Endothelial cell of umbilical vein (primary cell): ENCODE measurements around the gene SZT2. TPM values are rescaled to one million over a fixed set of nuclear protein-coding genes. Genes with fewer than 3 reads are reported as not detected.

Experiments used
- BruUV-seq: library from RNA; stranded (reverse); fragments of 400-500 nt; replicated peaks from 2 replicates; lab custom pipeline; 2021; lab: Mats Ljungman, UMichigan
- CTCF ChIA-PET: fragments of 300-600, 350-600 bp; sonication (Branson Sonifier 250); formaldehyde crosslinking; loops from one replicate; lab custom pipeline; 2021; ENCODE audit warnings: antibody characterized with exemption, inconsistent platforms; lab: Charles Lee
- POLR2A ChIA-PET: fragments of 300-600, 350-600 bp; sonication (Branson Sonifier 250); formaldehyde crosslinking; loops from one replicate; lab custom pipeline; 2021; ENCODE audit warnings: antibody characterized with exemption, inconsistent platforms; lab: Charles Lee
- DNase-seq: peaks from one replicate; pipeline ENCODE4 v3.0.0-alpha.2; 2011; ENCODE audit warnings: low read depth, low spot score
- FAIRE-seq: peaks from 2 replicates; lab custom pipeline; 2011; peaks lifted over from hg19 to GRCh38; lab: Jason Lieb, UNC
- H2AFZ ChIP-seq: 2 replicates; pipeline ENCODE4 v1.6.0; 2012; ENCODE audit warnings: low read depth, low read length, control low read depth, inconsistent platforms
- H3K27ac ChIP-seq: 2 replicates; pipeline ENCODE4 v1.5.1; 2011; ENCODE audit warnings: low read depth, mild to moderate bottlenecking, control low read depth, low read length, moderate library complexity; ENCODE audit not compliant: insufficient read depth
- H3K27me3 ChIP-seq, 2 experiments: 2 replicates each; pipeline versions ENCODE4 v1.6.0 to v1.6.1; 2011; ENCODE audit warnings: low read length in 2 of 2, mixed read lengths in 1 of 2; ENCODE audit not compliant: control insufficient read depth in 2 of 2, insufficient read depth in 2 of 2
- H3K36me3 ChIP-seq, 2 experiments: 2 replicates in 1 of 2; 3 replicates in 1 of 2; pipeline ENCODE4 v1.5.1; 2011; ENCODE audit warnings: low read length in 2 of 2, mild to moderate bottlenecking in 1 of 2, moderate library complexity in 1 of 2; ENCODE audit not compliant: control insufficient read depth in 2 of 2, insufficient read depth in 2 of 2; ENCODE audit errors: extremely low read depth in 1 of 2
- H3K4me1 ChIP-seq: 3 replicates; pipeline ENCODE4 v1.5.1; 2011; ENCODE audit warnings: mild to moderate bottlenecking, low read length; ENCODE audit not compliant: control insufficient read depth, insufficient read depth; ENCODE audit errors: extremely low read depth
- H3K4me2 ChIP-seq: 2 replicates; pipeline ENCODE4 v1.6.1; 2011; ENCODE audit warnings: low read length, control low read depth, mixed read lengths; ENCODE audit not compliant: insufficient read depth
- H3K4me3 ChIP-seq, 3 experiments: fragments of 200-600 bp in 1 of 3; sonication (generic), shearing (Covaris generic) in 1 of 3; replicated peaks in 1 of 3; 2 replicates each; pipeline ENCODE4 v1.5.1; 2011 to 2016; ENCODE audit warnings: control low read depth in 3 of 3, low read length in 3 of 3, mild to moderate bottlenecking in 2 of 3, inconsistent platforms in 1 of 3, low read depth in 1 of 3, moderate library complexity in 1 of 3; ENCODE audit not compliant: insufficient read depth in 1 of 3
- H3K79me2 ChIP-seq: 2 replicates; pipeline ENCODE4 v1.6.0; 2012; ENCODE audit warnings: low read length, inconsistent platforms; ENCODE audit not compliant: control insufficient read depth, insufficient read depth
- H3K9ac ChIP-seq: replicated peaks from 2 replicates; pipeline ENCODE3; 2011; ENCODE audit warnings: low read length, control low read depth; ENCODE audit not compliant: insufficient read depth; ENCODE audit errors: extremely low read depth
- H3K9me1 ChIP-seq: replicated peaks from 3 replicates; pipeline ENCODE4 v1.6.0; 2011; ENCODE audit warnings: mild to moderate bottlenecking, low read length; ENCODE audit not compliant: control insufficient read depth, insufficient read depth; ENCODE audit errors: extremely low read depth
- H3K9me3 ChIP-seq: replicated peaks from 2 replicates; pipeline ENCODE4 v1.5.1; 2012; ENCODE audit warnings: low read length, inconsistent platforms; ENCODE audit not compliant: control insufficient read depth, insufficient read depth
- H4K20me1 ChIP-seq: replicated peaks from 2 replicates; pipeline ENCODE3; 2011; ENCODE audit warnings: mild to moderate bottlenecking, low read length; ENCODE audit not compliant: control insufficient read depth, insufficient read depth; ENCODE audit errors: extremely low read depth
- CTCF ChIP-seq, 2 donors: IDR thresholded peaks; 1 replicate in 1 of 2; 2 replicates in 1 of 2; pipeline ENCODE4 v1.5.1; 2011; ENCODE audit warnings: low read length in 2 of 2, mild to moderate bottlenecking in 2 of 2, moderate library complexity in 2 of 2, control low read depth in 1 of 2, inconsistent platforms in 1 of 2, low read depth in 1 of 2; ENCODE audit not compliant: insufficient read depth in 1 of 2; ENCODE audit errors: extremely low read depth in 1 of 2
- POLR2A ChIP-seq: IDR thresholded peaks from 2 replicates; pipeline ENCODE4 v1.6.1; 2012; ENCODE audit warnings: low read depth, mild to moderate bottlenecking, control low read depth, low read length
- POLR2AphosphoS5 ChIP-seq: IDR thresholded peaks from 2 replicates; pipeline ENCODE4 v1.6.1; 2012; ENCODE audit warnings: low read depth, mild to moderate bottlenecking, control low read depth, low read length, moderate library complexity; ENCODE audit not compliant: insufficient read depth
- dilution Hi-C: fragments of 300-500 bp; cut with MboI; formaldehyde crosslinking; loops from one replicate; pipeline ENCODE4 v1.15.0; 2019; ENCODE audit warnings: low sequenced_read_pairs; ENCODE audit not compliant: extremely low pct_ligation_motif_present
- intact Hi-C: fragments of 100-400 bp; cut with micrococcal nuclease; formaldehyde crosslinking; loops from one replicate; pipeline ENCODE4 v1.10.0; 2022
- polyA plus RNA-seq, 4 experiments: library from polyadenylated mRNA; depleted of rRNA in 3 of 4; stranded (reverse) in 3 of 4; unstranded in 1 of 4; fragments of >200 nt; gene quantifications; 2 replicates each; pipeline versions ENCODE4 v1.2.1 to v1.2.3, GENCODE V29; 2011 to 2012; ENCODE audit warnings: missing spikeins in 1 of 4
- total RNA-seq: library from RNA; stranded (reverse); gene quantifications from 2 replicates; pipeline ENCODE4 v1.2.3, GENCODE V29; 2021

SZT2 gene
- total and polyA plus RNA-seq, 2 donors (not counting 3 experiments of a cell fraction or from before 2014, with no cell fraction given), result 11.4 to 49.9 TPM

GRCh38 chr1:43443197-43443946, 53.7 kb downstream of the SZT2 start:
- no peak for FAIRE-seq
- no peak overlapping the region for H2AFZ ChIP-seq
- no peak overlapping the region for H3K27ac ChIP-seq
- peaks cover 0 to 20% of the 10 kb centered on the region in 2 experiments for H3K36me3 ChIP-seq
- no peak for DNase-seq
- intact Hi-C loops (loop anchor here (5.0 kb wide), 1 partner anchor 34 kb away; no protein-coding TSS in a partner anchor), dilution Hi-C loops (no loop called here)
- H4K20me1 ChIP-seq, result no peaks in the 10 kb centered on the region
- no peak overlapping the region for H3K4me3 ChIP-seq
- H3K9me1 ChIP-seq, result no peaks in the 10 kb centered on the region
- no peaks in the 10 kb centered on the region for H3K79me2 ChIP-seq
- BruUV-seq, result no TSS peak
- TF ChIP-seq POLR2AphosphoS5 (peak; percentile 51), CTCF (IDR thresholded peaks at IDR 0.05; ENCODE audit: extremely low read depth in 1 of 2, insufficient read depth in 1 of 2, low read depth in 1 of 2, low read length in 2 of 2) (no peak), POLR2A (peak; percentile 84)
- CTCF ChIA-PET, result interaction anchor here (1.7 kb wide), 1 partner anchor 29 kb away, joined by 7 read pairs; no protein-coding TSS in a partner anchor
- no peak overlapping the region for H3K9ac ChIP-seq
- no peaks in the 10 kb centered on the region for H3K27me3 ChIP-seq
- H3K4me1 ChIP-seq, result no peaks in the 10 kb centered on the region
- POLR2A ChIA-PET, result interaction anchor here (0.6 kb wide), 1 partner anchor 186 kb away, joined by 3 read pairs; no protein-coding TSS in a partner anchor
- no peak overlapping the region for H3K4me2 ChIP-seq
- H3K9me3 ChIP-seq, result no peaks in the 10 kb centered on the region
